Uterus (tissue), 2 donors: ENCODE results near the gene KMT2A.

Experiments used
- POLR2A ChIP-seq, 2 donors: fragments of 450-650 bp; IDR thresholded peaks; one replicate each; pipeline ENCODE4 v1.6.1; 2016; ENCODE audit warnings: antibody characterized with exemption in 2 of 2, mild to moderate bottlenecking in 1 of 2, moderate library complexity in 1 of 2
- TF ChIP-seq, protein P1 (sequence below), 4 experiments: fragments of 200-600 bp in 2 of 4; fragments of 450-650 bp in 2 of 4; sonication (generic) in 2 of 4; IDR thresholded peaks; one replicate each; pipeline ENCODE4 v1.5.1; 2016 to 2019; ENCODE audit warnings: antibody characterized with exemption in 4 of 4, mild to moderate bottlenecking in 2 of 4, moderate library complexity in 1 of 4

DNA sequence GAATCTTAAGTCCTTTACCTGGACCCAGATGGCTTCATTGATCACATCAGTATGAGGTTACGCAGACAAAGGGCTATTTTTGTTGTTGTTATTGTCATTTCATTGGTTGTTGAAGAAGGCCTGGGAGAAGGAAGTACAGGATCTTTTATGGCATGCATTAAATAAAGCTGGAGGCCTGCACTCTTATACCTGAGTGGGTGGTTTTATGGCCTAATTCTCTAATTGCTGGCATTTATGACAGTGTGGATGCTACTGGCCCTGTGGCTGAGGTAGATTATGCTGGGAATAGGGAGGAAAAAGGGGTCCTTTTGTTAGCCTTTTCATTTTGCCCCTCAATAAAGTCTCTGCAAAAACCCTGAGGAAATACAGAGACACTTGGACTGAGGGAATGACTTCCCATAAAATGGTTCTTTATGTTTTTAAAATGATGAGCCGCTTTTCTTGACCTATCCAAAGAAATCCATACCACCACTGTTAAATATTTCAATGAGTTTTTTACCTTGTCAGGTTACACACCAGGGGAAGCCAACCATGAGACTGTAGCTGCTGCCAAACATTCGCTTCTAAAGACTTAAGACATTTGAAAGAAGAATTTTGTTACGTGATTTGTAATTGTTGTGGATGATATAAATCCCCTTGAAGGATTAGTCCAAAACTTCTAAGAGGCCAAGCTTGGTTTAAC lies 6.8 kb downstream of the KMT2A start:
- TF ChIP-seq POLR2A (IDR thresholded peaks at IDR 0.05) = no peak
- TF ChIP-seq, protein P1, sequence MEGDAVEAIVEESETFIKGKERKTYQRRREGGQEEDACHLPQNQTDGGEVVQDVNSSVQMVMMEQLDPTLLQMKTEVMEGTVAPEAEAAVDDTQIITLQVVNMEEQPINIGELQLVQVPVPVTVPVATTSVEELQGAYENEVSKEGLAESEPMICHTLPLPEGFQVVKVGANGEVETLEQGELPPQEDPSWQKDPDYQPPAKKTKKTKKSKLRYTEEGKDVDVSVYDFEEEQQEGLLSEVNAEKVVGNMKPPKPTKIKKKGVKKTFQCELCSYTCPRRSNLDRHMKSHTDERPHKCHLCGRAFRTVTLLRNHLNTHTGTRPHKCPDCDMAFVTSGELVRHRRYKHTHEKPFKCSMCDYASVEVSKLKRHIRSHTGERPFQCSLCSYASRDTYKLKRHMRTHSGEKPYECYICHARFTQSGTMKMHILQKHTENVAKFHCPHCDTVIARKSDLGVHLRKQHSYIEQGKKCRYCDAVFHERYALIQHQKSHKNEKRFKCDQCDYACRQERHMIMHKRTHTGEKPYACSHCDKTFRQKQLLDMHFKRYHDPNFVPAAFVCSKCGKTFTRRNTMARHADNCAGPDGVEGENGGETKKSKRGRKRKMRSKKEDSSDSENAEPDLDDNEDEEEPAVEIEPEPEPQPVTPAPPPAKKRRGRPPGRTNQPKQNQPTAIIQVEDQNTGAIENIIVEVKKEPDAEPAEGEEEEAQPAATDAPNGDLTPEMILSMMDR (IDR thresholded peaks at IDR 0.05) = no peak
